Right lobe of liver (tissue), 4 donors: ENCODE measurements around the gene DHX30.

ENCODE experiments used
- CTCF ChIP-seq, 4 donors: fragments of 200-600 bp in 3 of 4; fragments of 450-650 bp in 1 of 4; IDR thresholded peaks; one replicate each; pipeline versions ENCODE4 v1.5.1 to v1.8.0; 2016 to 2022; ENCODE audit warnings: antibody characterized with exemption in 4 of 4, mild to moderate bottlenecking in 2 of 4
- POLR2A ChIP-seq: fragments of 450-650 bp; IDR thresholded peaks from one replicate; pipeline ENCODE4 v1.6.1; 2017; ENCODE audit warnings: antibody characterized with exemption, mild to moderate bottlenecking
- donor health status: DM: no; HTN: no; CAD: no.
- donor health status: DM: no; HTN: no; CAD: no.
- donor health status: DM: no; HTN: yes; CAD: no.

GRCh38 chr3:47766186-47766585 lies 36.8 kb upstream of the DHX30 start:
- TF ChIP-seq POLR2A: no peak
- no peak for TF ChIP-seq CTCF (IDR thresholded peaks at IDR 0.05)
